ENCODE results near the gene MAP2K5. TPM values are rescaled to one million over a fixed set of nuclear protein-coding genes. Genes with fewer than 3 reads are reported as not detected.
A peak's percentile ranks its signal among the peaks of the same experiment; 100 is the strongest.

Gene MAP2K5
- total RNA-seq, 1 experiment from 2014 or later: 15.0 TPM

DNA sequence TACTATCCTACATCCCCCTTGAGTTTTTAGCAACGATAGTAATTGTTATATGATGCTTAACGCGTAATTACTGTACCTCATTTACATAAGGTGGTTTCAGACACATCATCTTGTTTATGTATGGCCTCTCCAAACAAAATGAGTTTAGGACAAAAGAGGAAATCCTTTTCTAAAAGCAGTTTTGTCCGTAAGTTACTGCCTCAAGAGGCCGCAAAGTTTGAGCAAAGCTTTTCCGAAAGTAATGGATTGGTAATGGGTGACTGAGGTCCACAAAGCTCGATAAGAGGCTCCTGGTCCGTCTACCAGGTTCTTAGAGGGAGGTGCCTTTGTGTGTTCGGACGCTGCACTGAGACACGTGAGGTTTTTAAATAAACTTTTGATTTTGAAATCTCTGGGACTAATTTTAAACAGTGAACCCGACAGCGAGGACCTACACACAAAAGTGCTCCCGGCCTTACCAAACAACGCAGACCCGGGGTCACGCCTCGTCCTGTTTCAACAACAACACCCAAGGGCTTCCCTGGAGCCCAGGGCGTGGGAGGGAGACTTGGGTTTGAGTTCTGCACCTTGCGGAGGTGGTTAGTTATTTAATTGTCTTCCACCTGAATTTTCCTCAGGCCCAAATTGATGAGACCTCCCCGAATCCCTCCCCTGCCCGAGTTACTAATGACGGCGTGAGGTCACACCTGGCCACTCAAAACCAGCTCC is 22.0 kb upstream of the MAP2K5 start:
- Histone ChIP-seq H3K4ac (ENCODE audit: low read depth, low read length) (no peak overlapping the region), H4K8ac (replicated peaks; ENCODE audit: insufficient read length, low read depth, low read length) (no peak overlapping the region), H3K79me1 (ENCODE audit: insufficient read depth, low read depth, low read length, poor library complexity, severe bottlenecking) (no peaks in the 10 kb centered on the region), H3T11ph (ENCODE audit: low read length) (no peak overlapping the region), H3K18ac (ENCODE audit: insufficient read length, low read depth, low read length) (no peak overlapping the region), H2BK12ac (ENCODE audit: insufficient read length, low read depth, low read length) (no peak overlapping the region), H3K23ac (ENCODE audit: insufficient read length, low read depth, low read length) (no peak overlapping the region), H2BK15ac (ENCODE audit: low read depth, low read length) (no peak overlapping the region), H2BK5ac (ENCODE audit: insufficient read length, low read length) (no peak overlapping the region), H4K20me1 (ENCODE audit: control insufficient read depth, insufficient read depth, insufficient read length) (no peaks in the 10 kb centered on the region), H2AFZ (ENCODE audit: low read length) (no peak overlapping the region), H2BK20ac (ENCODE audit: low read depth, low read length, poor library complexity, severe bottlenecking) (no peak overlapping the region), H2BK120ac (ENCODE audit: low read depth, low read length, poor library complexity, severe bottlenecking) (no peak overlapping the region), H3K27ac (ENCODE audit: insufficient read length, low read depth, low read length) (no peak overlapping the region), H3K14ac (ENCODE audit: insufficient read depth, low read length) (no peak overlapping the region), H4K5ac (ENCODE audit: insufficient read length, low read depth, low read length) (no peak overlapping the region), H3K56ac (ENCODE audit: insufficient read length, low read depth, low read length) (no peak overlapping the region), H3K27me3 (ENCODE audit: insufficient read depth, low read length) (no peaks in the 10 kb centered on the region; the same call in 1 of the 2 replicates), H3K79me2 (ENCODE audit: insufficient read depth, low read length) (no peaks in the 10 kb centered on the region), H3K9ac (ENCODE audit: extremely low read depth, insufficient read length, low read length) (no peak overlapping the region), H4K91ac (ENCODE audit: insufficient read length, low read depth, low read length) (no peak overlapping the region), H2AK5ac (ENCODE audit: insufficient read length, low read length) (no peak overlapping the region), H3K23me2 (ENCODE audit: insufficient read length, low read depth, low read length, poor library complexity, severe bottlenecking) (peaks cover 12% of the 10 kb centered on the region), H3K4me1 (ENCODE audit: insufficient read depth, low read length) (no peaks in the 10 kb centered on the region), H3K4me2 (ENCODE audit: insufficient read depth, insufficient read length, low read length) (peak overlapping the region; percentile 59), H3K9me3 (ENCODE audit: control insufficient read depth, low read depth, low read length) (no peaks in the 10 kb centered on the region)
- Mint-ChIP-seq H3K27ac (no peak overlapping the region), H3K27me3 (ENCODE audit: low read depth) (peaks cover 8% of the 10 kb centered on the region), H3K9me3 (no peaks in the 10 kb centered on the region), H3K4me3 (peak overlapping the region; percentile 72 to 84), H3K4me1 (peaks cover 23 to 25% of the 10 kb centered on the region in 2 experiments), H3K36me3 (ENCODE audit: insufficient read depth in 1 of 3, low read depth in 3 of 3) (peaks cover 0 to 2% (median 0%) of the 10 kb centered on the region in 3 experiments; a peak in 1 of 7 replicates)
- no CpG with 5 or more reads among the region's 24 CpGs for WGBS (ENCODE audit: extremely low coverage, insufficient read length, low lambda C conversion rate)
- no peak for DNase-seq
- TF ChIP-seq, protein P1, sequence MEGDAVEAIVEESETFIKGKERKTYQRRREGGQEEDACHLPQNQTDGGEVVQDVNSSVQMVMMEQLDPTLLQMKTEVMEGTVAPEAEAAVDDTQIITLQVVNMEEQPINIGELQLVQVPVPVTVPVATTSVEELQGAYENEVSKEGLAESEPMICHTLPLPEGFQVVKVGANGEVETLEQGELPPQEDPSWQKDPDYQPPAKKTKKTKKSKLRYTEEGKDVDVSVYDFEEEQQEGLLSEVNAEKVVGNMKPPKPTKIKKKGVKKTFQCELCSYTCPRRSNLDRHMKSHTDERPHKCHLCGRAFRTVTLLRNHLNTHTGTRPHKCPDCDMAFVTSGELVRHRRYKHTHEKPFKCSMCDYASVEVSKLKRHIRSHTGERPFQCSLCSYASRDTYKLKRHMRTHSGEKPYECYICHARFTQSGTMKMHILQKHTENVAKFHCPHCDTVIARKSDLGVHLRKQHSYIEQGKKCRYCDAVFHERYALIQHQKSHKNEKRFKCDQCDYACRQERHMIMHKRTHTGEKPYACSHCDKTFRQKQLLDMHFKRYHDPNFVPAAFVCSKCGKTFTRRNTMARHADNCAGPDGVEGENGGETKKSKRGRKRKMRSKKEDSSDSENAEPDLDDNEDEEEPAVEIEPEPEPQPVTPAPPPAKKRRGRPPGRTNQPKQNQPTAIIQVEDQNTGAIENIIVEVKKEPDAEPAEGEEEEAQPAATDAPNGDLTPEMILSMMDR (conservative IDR thresholded peaks at IDR 0.05): no peak
